HG03159 (cell line): ENCODE results near the gene EHHADH.

ENCODE experiments used
- ATAC-seq: cut with Tn5 transposase; IDR thresholded peaks from one replicate; pipeline ENCODE4 v1.9.1; 2021; ENCODE audit warnings: mild to moderate bottlenecking, moderate library complexity; ENCODE audit not compliant: unreplicated experiment

The EHHADH gene

DNA sequence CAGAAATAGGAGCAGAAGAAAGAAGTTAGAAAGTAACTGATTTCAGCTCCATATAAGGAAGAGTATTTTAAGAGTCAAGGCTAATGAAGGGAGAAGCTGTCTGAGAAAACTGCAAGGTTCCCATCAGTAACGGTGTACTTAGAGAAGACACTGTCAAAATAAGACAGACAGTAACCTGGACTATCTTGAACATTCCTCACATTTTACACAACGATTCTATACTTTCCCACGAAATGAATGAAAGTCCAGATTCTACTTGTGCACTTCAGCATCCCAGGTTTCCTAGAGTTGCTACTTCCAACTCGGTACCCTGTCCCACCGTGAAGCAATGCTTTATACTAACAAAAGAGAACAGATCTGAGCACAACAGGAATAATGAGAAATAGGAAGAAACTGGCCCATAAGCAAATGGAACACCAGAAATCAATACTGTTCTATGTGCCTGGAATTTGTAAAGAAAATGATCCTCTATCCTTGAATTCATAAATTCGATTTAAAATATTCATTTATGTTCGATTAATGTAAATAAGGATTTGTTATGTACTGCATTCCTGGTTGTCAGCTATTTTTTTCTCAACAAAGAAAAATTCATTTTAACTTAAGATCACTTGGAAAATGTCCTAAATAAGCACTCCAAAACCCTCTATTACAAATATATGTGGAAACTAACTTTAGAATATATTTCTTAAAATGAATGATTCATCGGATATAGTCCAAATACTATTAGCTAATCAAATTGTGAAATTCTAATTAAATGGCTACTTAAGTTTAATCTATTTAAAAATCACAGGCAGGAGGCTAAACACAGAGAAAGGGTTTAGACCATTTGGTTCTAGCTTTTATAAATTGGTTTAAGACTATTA is 102.5 kb downstream of the EHHADH start:
- ATAC-seq: no peak

DNA sequence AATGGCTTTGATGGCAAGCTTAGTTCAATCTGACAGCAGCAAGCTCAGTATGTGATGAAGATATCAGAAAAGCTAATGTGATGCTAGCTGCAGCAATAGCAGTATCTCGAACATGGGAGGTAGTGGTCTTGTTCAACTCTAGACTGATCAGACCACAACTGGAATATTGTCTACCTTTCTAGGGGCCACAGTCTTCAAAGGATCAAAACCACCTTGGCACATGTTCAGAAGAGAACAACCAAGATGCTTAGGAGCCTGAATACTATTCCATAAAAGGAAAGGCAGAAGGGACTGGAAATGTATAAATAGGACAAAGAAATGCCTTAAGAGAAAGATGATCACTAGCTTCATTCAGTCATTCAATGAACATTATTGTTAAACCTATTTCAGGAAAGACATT is 103.3 kb downstream of the EHHADH start:
- no peak for ATAC-seq

DNA sequence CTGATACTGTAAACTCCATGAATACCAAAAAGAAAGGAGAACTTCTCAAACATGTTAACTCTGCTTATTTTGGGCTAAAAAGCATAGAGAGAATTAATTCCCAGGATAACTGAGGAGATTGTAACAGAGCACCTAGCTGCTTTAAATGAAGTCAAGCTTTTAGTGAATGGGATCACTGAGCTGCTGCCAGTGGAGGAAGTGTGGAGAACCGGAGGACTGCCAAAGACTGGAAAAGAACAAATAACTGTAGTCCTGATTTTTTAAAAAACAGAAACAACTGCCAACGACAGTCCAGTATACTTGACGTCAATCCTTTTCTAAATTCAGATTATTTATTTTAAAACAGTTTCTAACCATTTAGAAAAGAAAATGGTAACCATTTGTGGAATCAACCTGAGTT is 104.3 kb downstream of the EHHADH start:
- no peak for ATAC-seq

DNA sequence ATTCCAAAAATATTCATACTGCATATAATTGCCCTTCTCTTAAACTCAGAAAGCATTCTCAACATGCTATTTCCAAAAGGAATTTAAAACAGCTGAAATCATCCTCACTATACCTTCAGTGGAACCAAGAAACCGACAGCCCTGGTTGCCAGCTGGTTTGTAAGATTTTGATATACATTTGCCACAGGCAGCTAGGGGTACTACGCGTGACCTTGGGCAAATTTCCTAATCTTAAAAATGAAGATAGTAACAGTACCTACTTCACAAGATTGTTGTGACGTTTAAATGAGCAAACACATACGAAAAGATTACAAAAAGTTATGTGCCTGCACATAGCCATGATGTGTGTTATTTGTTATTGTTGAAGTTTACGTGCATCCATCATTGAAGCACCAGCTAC is 108.3 kb downstream of the EHHADH start:
- ATAC-seq: no peak

DNA sequence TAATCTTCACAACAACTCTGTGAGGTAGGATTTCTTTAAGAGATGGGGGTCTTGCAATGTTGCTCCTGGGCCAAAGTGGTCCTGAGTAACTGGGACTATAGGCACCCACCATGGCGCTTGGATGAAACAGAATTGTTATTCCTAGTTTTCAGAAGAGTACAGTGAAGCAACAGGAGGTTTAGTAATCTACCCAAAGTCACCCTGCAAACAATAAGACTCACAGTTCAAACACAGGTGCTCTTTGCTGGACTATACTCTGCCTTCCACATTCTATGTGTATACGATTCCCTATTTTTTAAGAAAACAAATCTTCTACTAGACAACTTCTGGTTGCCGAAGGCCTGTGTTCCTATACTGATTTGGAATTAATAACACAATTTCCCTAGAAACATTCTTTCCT is 109.1 kb downstream of the EHHADH start:
- no peak for ATAC-seq
